Nephron progenitor cell (in vitro differentiated cells): ENCODE data around the gene KNOP1.
A peak's percentile ranks its signal among the peaks of the same experiment; 100 is the strongest.

Experiments used
- DNase-seq: peaks from one replicate; pipeline ENCODE4 v3.0.0; 2021
- H3K27ac Mint-ChIP-seq: 2 replicates; pipeline ENCODE4 v1.8.0; 2021; ENCODE audit warnings: mild to moderate bottlenecking, moderate library complexity, mixed read lengths
- H3K27me3 Mint-ChIP-seq: 2 replicates; pipeline ENCODE4 v1.8.0; 2021; ENCODE audit warnings: mild to moderate bottlenecking, low read depth, mixed read lengths; ENCODE audit not compliant: poor library complexity
- H3K36me3 Mint-ChIP-seq: 2 replicates; pipeline ENCODE4 v1.8.0; 2021; ENCODE audit warnings: low read depth, mixed read lengths
- H3K4me1 Mint-ChIP-seq: 2 replicates; pipeline ENCODE4 v1.8.0; 2021; ENCODE audit warnings: mixed read lengths
- H3K4me3 Mint-ChIP-seq: 2 replicates; pipeline ENCODE4 v1.8.0; 2021; ENCODE audit warnings: mild to moderate bottlenecking, moderate library complexity, mixed read lengths
- H3K9me3 Mint-ChIP-seq: 2 replicates; pipeline ENCODE4 v1.8.0; 2021; ENCODE audit warnings: mild to moderate bottlenecking, moderate library complexity, mixed read lengths
- TF ChIP-seq, protein P1 (sequence below): fragments of 200-600 bp; sonication (generic); IDR thresholded peaks from 2 replicates; pipeline ENCODE4 v1.5.0; 2021; ENCODE audit warnings: antibody characterized with exemption

KNOP1 gene

DNA sequence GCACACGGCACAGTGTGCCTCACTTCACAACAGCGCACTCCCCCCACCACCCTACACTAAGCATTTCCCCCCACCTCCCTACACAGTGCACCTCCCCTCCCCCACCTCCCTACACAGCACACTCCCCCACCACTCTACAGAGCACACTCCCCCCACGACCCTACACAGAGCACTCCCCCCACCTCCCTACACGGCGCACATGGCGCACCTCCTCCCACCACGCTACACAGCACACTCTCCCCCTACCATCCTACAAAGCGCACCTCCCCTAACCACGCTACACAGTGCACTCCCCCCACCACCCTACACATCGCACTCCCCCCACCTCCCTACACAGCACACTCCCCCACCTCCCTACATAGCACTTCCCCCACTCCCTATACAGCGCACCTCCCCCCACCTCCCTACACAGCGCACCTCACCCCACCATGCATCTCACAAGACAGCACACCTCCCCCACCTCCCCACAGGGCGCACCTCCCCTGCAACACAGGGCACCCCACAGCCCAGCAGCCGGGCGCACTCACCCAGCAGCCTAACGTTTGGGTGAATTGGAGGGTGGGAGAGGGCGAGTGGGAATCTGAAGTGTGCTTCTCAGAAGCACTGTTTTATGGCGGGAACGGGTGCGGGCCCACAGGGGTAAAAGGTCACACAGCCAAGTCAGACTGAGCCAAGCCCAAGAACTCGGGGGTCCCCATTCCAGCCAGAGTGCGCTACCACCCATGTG, 10.3 kb downstream of the KNOP1 start:
- no peak overlapping the region for H3K4me3 Mint-ChIP-seq
- H3K27ac Mint-ChIP-seq = peak overlapping the region; percentile 86
- no peaks in the 10 kb centered on the region for H3K9me3 Mint-ChIP-seq
- no peaks in the 10 kb centered on the region for H3K27me3 Mint-ChIP-seq
- H3K4me1 Mint-ChIP-seq = peaks cover 44% of the 10 kb centered on the region
- TF ChIP-seq, protein P1, sequence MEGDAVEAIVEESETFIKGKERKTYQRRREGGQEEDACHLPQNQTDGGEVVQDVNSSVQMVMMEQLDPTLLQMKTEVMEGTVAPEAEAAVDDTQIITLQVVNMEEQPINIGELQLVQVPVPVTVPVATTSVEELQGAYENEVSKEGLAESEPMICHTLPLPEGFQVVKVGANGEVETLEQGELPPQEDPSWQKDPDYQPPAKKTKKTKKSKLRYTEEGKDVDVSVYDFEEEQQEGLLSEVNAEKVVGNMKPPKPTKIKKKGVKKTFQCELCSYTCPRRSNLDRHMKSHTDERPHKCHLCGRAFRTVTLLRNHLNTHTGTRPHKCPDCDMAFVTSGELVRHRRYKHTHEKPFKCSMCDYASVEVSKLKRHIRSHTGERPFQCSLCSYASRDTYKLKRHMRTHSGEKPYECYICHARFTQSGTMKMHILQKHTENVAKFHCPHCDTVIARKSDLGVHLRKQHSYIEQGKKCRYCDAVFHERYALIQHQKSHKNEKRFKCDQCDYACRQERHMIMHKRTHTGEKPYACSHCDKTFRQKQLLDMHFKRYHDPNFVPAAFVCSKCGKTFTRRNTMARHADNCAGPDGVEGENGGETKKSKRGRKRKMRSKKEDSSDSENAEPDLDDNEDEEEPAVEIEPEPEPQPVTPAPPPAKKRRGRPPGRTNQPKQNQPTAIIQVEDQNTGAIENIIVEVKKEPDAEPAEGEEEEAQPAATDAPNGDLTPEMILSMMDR = no peak
- H3K36me3 Mint-ChIP-seq = peaks cover 72% of the 10 kb centered on the region
- no peak for DNase-seq

DNA sequence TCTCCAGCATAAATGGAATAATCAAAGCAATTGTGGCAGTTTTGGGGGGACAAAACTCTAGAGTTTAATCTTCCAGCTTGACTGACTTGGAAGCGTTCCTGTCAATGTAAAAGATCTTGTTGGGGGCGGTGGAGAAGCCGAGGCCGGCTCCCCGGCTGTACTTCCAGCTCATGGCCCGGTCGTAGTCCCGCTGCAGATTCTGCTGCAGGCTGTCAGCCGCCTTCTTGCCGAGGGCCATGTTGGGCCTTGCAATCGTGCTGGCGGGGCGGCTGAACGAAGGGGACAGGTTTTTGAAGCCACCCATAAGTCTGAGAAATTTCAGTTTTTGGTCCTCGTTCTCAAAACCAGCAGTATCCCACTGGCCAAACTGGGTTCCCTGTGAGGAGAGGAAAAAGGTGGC, 11.2 kb downstream of the KNOP1 start:
- no peak for DNase-seq
- H3K4me1 Mint-ChIP-seq = peaks cover 42% of the 10 kb centered on the region
- TF ChIP-seq, protein P1 = no peak
- H3K27me3 Mint-ChIP-seq = no peaks in the 10 kb centered on the region
- H3K27ac Mint-ChIP-seq = no peak overlapping the region
- no peaks in the 10 kb centered on the region for H3K9me3 Mint-ChIP-seq
- peaks cover 77% of the 10 kb centered on the region for H3K36me3 Mint-ChIP-seq
- no peak overlapping the region for H3K4me3 Mint-ChIP-seq

DNA sequence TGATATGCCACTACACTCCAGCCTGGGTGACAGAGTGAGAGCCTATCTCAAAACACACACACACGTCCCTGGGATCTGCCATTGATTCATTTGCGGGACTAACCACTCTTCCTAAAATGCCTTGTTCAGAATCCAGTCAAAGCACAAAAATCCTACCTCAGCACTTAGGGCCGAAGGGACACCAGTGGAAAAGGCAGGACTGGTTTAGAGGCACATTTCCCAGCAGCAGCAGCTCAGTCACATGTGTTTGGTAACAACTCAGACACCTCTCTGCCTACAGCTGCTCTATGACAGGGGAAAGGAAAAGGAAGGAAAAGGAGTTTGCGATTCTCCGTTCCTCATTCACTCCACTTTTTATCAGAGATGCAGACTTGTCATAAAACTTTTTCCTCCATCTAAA, 12.2 kb downstream of the KNOP1 start:
- no peak for DNase-seq
- H3K27ac Mint-ChIP-seq = no peak overlapping the region
- H3K9me3 Mint-ChIP-seq = no peaks in the 10 kb centered on the region
- H3K36me3 Mint-ChIP-seq = peaks cover 79% of the 10 kb centered on the region
- peaks cover 37% of the 10 kb centered on the region for H3K4me1 Mint-ChIP-seq
- H3K27me3 Mint-ChIP-seq = no peaks in the 10 kb centered on the region
- TF ChIP-seq, protein P1 = no peak
- no peak overlapping the region for H3K4me3 Mint-ChIP-seq

GRCh38 chr16:19705146-19705501, 12.9 kb downstream of the KNOP1 start:
- TF ChIP-seq, protein P1 = no peak
- H3K27me3 Mint-ChIP-seq = no peaks in the 10 kb centered on the region
- no peak overlapping the region for H3K27ac Mint-ChIP-seq
- no peak overlapping the region for H3K4me3 Mint-ChIP-seq
- peaks cover 80% of the 10 kb centered on the region for H3K36me3 Mint-ChIP-seq
- no peak for DNase-seq
- H3K4me1 Mint-ChIP-seq = peaks cover 32% of the 10 kb centered on the region
- no peaks in the 10 kb centered on the region for H3K9me3 Mint-ChIP-seq

- Mint-ChIP-seq H3K36me3 (peaks cover 80% of the 10 kb centered on the region), H3K4me3 (no peak overlapping the region), H3K27ac (no peak overlapping the region), H3K9me3 (no peaks in the 10 kb centered on the region), H3K4me1 (peaks cover 26% of the 10 kb centered on the region), H3K27me3 (no peaks in the 10 kb centered on the region)
- TF ChIP-seq, protein P1 = no peak
- no peak for DNase-seq
These were observed 13.5 kb downstream of the KNOP1 start for GRCh38 chr16:19704321-19705145.
